T-helper 1 cell treated with Interleukin-12 subunit alpha and Interleukin-12 subunit beta and Interleukin-4 antibody, amounts not matched to agents 30 μg/mL and 1 μg/mL, for 36 hours (primary cell): ENCODE results near the gene TMED10.

Experiments used
- H3K27ac Mint-ChIP-seq: one replicate; pipeline ENCODE4 v1.8.0; 2021; ENCODE audit warnings: mild to moderate bottlenecking, mixed read lengths
- H3K27me3 Mint-ChIP-seq: one replicate; pipeline ENCODE4 v1.8.0; 2021; ENCODE audit warnings: low read depth, mixed read lengths
- H3K36me3 Mint-ChIP-seq: one replicate; pipeline ENCODE4 v1.8.0; 2021; ENCODE audit warnings: low read depth, mixed read lengths
- H3K4me1 Mint-ChIP-seq: one replicate; pipeline ENCODE4 v1.8.0; 2021; ENCODE audit warnings: low read depth, mixed read lengths
- H3K4me3 Mint-ChIP-seq: one replicate; pipeline ENCODE4 v1.8.0; 2021; ENCODE audit warnings: mild to moderate bottlenecking, moderate library complexity, mixed read lengths
- H3K9me3 Mint-ChIP-seq: one replicate; pipeline ENCODE4 v1.8.0; 2021; ENCODE audit warnings: mixed read lengths

TMED10 gene

DNA sequence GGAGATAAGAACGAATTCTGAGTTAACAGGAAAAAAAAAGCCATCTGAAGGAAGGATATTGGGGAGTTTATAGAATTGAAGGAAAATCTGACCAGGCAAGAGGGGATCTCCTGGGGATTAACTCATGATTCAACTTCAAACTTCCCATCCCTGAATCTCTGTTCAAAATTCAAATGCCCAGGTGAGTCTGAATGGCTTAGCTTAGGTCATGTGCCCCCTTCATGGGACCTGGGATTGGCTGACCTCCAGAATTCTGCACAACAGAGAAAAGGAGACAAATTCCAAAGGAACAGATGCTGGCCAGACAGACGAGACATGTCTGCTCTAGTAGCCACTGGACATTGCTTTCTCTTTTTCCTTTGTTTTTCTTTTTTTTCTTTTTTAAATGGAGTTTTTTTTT, 26.2 kb upstream of the TMED10 start:
- no peak overlapping the region for H3K4me3 Mint-ChIP-seq

DNA sequence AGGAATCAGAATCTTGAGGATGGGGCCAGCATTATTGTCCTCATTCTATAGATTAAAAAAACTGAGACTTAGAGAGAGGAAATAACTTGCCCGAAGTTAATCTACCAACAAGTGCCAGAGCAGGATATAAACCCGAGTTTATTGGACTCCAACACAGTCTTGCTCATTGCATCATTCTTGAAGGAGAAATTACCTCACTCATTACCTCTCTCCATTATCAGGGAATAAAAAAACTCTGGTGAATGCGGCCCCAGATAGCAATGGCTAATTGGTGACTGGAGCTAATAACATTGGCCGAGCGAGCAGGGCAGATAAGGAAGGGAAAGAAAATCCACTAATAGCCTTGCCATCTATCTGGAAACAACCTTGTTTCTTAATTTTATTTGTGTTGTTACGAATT, 24.7 kb upstream of the TMED10 start:
- Mint-ChIP-seq H3K27me3 (peaks cover 7% of the 10 kb centered on the region), H3K27ac (no peak overlapping the region), H3K4me1 (peaks cover 20% of the 10 kb centered on the region), H3K36me3 (no peaks in the 10 kb centered on the region), H3K4me3 (no peak overlapping the region), H3K9me3 (no peaks in the 10 kb centered on the region)

More for the DNA sequence above, 26.2 kb upstream of the TMED10 start:
- Mint-ChIP-seq H3K9me3 (no peaks in the 10 kb centered on the region), H3K27ac (no peak overlapping the region), H3K36me3 (no peaks in the 10 kb centered on the region), H3K4me1 (peaks cover 24% of the 10 kb centered on the region), H3K27me3 (peaks cover 7% of the 10 kb centered on the region)

DNA sequence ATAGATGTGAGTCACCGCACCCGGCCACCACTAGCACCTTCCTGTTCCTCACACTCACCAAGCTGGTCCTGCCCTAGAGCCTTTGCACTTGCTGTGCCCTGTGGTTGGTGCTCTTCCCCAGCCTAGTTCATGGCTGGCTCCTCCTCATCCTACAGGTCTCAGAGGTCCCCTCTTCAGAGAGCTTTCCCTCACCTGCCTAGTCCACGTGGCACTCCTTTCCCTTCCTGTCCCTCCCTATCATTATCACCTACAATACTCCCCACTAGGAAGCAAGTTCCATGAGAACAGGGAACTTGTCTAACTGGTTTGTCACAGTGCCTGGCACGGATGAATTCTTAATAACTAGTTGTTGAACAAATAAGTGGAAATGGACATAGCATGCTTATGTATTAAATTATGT, 24.0 kb upstream of the TMED10 start:
- Mint-ChIP-seq H3K27me3 (peaks cover 7% of the 10 kb centered on the region), H3K36me3 (no peaks in the 10 kb centered on the region), H3K9me3 (no peaks in the 10 kb centered on the region), H3K4me3 (no peak overlapping the region), H3K4me1 (peaks cover 14% of the 10 kb centered on the region), H3K27ac (no peak overlapping the region)

DNA sequence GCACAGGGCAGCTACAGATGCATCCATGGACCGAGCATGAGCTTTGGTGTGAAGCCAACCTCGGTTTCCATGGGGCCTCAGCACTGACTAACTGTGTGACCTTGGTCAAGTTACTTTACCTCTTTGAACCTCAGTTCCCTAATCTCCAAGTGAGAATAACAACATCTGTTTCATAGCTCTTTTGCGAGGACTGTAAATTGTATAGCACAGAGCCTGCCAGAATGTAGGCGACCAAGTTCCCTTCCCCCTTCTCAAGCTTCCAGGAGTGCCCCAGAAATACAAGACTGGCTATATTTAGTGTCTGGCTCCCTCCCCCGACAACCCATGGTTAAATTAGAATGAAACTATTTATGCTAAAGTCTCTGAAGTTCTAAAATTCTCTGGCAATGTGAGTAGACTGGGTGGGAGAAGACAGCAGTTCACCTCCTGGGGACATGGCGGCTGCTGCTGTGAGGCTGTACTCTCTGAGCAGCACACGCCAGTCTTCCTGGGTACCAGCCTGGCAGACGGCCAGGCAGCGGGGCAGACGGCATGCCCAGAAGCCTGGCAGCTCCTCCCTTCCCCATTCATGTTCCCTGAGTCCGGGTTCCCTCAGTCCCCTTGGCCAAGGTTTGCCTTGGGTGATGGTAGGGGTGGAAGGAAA, 22.0 kb upstream of the TMED10 start:
- Mint-ChIP-seq H3K36me3 (no peaks in the 10 kb centered on the region), H3K27ac (no peak overlapping the region), H3K4me3 (no peak overlapping the region), H3K4me1 (peaks cover 5% of the 10 kb centered on the region), H3K9me3 (no peaks in the 10 kb centered on the region), H3K27me3 (peaks cover 7% of the 10 kb centered on the region)

DNA sequence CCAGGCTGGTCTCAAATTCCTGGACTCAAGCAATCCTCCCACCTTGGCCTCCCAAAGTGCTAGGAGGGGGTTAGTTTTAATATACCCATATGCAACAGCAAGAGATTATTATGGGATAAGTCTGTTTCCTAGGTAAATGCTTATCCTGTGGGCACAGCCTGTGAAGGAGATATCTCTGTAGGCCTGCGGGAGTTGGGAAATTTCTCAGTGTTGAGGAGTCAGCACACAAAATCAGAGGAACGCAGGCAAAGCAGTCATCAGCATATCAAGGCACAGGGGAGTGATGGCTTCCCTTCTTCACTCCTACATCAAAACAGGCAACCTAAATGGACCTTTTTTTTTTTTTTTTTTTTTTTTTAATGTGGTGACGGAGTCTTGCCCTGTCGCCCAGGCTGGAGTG, 20.9 kb upstream of the TMED10 start:
- H3K36me3 Mint-ChIP-seq, result no peaks in the 10 kb centered on the region
- no peak overlapping the region for H3K27ac Mint-ChIP-seq
- H3K9me3 Mint-ChIP-seq, result no peaks in the 10 kb centered on the region
- H3K4me3 Mint-ChIP-seq, result no peak overlapping the region
- peaks cover 7% of the 10 kb centered on the region for H3K27me3 Mint-ChIP-seq
- H3K4me1 Mint-ChIP-seq, result peaks cover 4% of the 10 kb centered on the region

DNA sequence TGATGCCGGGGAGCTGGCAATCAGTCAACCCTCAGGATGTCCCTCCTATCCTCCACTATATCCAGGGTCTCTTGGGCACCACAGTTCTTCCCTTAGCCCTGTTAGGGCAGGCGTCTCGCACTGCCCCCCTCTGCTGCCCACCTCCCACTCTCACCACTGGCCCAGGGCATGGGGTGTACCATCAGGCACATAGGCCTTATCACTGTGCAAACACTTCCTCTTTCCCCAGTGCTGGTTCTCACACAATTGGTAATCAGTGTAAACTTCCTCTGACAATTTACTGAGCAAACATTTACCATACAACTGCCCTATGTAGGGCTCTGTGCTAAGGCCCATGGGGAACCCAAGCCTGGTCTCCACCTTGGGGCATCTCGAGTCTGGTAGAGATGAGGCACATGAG, 20.1 kb upstream of the TMED10 start:
- no peak overlapping the region for H3K4me3 Mint-ChIP-seq
- H3K9me3 Mint-ChIP-seq, result no peaks in the 10 kb centered on the region
- H3K4me1 Mint-ChIP-seq, result peaks cover 4% of the 10 kb centered on the region
- peaks cover 7% of the 10 kb centered on the region for H3K27me3 Mint-ChIP-seq
- H3K36me3 Mint-ChIP-seq, result no peaks in the 10 kb centered on the region
- H3K27ac Mint-ChIP-seq, result no peak overlapping the region

DNA sequence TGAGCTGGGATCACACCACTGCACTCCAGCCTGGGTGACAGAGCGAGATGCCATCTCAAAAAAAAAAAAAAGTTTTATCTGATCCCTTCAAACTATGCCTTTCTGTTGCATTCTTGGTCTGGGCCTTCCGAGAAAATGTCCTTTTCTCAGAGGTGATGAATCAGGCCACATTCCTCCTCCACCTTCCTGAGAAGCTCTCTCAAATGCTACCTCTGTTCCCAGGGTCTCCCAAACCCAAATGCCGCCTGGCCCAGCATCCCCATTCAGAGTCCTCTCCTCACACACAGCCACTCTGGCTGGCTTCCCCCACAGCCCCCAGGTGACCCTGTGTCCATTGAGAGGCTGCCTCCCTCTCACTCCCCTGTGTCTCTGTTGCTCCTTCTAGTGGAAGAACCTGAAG, 19.7 kb upstream of the TMED10 start:
- Mint-ChIP-seq H3K9me3 (no peaks in the 10 kb centered on the region), H3K4me1 (peaks cover 4% of the 10 kb centered on the region), H3K27ac (no peak overlapping the region), H3K36me3 (no peaks in the 10 kb centered on the region), H3K4me3 (no peak overlapping the region), H3K27me3 (peaks cover 7% of the 10 kb centered on the region)

DNA sequence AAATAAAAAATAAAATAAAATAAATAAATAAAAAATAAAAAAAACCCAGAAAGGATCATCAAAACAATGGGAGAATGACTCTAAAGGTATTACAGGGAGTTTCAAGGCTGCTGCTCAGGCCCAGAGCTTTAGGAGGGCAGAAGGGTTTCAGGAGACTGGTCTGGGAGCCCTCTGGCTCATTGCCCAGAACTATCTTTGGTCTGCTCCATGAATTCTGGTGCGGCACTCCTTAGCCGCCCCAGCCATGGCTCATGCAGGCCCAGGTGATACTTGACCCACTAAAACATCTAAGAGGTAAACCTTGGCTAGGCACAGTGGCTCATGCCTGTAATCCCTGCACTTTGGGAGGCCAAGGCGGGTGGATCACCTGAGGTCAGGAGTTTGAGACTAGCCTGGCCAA, 14.7 kb upstream of the TMED10 start:
- Mint-ChIP-seq H3K4me1 (no peaks in the 10 kb centered on the region), H3K9me3 (no peaks in the 10 kb centered on the region), H3K27me3 (peaks cover 22% of the 10 kb centered on the region), H3K27ac (no peak overlapping the region), H3K36me3 (no peaks in the 10 kb centered on the region), H3K4me3 (no peak overlapping the region)

DNA sequence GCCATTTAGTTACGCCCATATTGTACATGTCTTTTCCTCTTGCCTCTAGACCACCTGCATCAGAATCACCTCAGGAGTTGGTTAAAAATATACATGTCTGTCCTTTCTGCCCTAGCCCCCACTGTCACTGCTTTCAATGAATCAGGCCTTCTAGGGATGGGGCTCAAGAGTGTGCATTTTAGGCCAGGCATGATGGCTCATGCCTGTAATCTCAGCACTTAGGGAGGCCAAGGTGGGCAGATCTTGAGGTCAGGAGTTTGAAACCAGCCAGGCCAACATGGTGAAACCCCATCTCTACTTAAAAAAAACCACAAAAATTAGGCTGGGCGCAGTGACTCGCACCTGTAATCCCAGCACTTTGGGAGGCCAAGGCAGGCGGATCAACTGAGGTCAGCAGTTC, 13.6 kb upstream of the TMED10 start:
- Mint-ChIP-seq H3K27me3 (peaks cover 22% of the 10 kb centered on the region), H3K9me3 (no peaks in the 10 kb centered on the region), H3K4me3 (no peak overlapping the region), H3K4me1 (no peaks in the 10 kb centered on the region), H3K36me3 (no peaks in the 10 kb centered on the region), H3K27ac (no peak overlapping the region)

DNA sequence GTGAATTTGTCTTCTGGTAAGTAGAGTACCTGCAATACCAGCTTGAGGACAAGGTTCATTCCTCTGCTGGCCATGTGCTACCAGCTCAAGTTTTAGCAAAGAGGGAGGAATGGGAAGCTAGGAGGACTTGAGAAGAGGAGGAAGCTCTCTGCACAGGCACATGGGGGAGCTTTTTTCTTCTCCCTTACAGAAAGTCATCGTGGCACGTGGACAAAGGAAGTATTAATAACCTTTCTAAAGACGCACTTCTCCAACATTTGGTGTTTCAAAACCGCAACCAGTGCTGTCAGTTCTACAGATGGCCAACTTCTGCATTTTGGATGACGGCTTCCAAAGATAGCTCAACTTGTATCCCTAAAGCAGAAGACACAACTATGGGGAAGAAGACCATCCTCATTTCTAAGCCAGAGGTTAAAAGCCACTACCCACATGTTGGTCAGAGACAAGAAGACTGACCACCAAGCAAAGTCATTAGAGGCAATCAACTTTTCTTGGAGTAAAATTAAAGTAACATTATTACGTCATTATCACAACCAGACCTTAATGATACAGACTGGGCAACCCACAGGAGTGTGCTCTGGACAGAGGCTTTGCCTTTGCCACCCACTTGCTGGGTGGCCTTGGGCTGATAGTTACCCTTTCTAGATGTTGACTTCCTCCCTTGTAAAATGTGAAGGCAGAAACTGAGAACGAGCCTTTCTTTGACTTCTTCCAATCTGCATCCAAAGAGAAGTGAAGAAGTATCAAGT, 12.3 kb upstream of the TMED10 start:
- H3K4me3 Mint-ChIP-seq, result no peak overlapping the region
- H3K36me3 Mint-ChIP-seq, result no peaks in the 10 kb centered on the region
- no peaks in the 10 kb centered on the region for H3K9me3 Mint-ChIP-seq
- H3K27ac Mint-ChIP-seq, result no peak overlapping the region
- peaks cover 22% of the 10 kb centered on the region for H3K27me3 Mint-ChIP-seq
- no peaks in the 10 kb centered on the region for H3K4me1 Mint-ChIP-seq

DNA sequence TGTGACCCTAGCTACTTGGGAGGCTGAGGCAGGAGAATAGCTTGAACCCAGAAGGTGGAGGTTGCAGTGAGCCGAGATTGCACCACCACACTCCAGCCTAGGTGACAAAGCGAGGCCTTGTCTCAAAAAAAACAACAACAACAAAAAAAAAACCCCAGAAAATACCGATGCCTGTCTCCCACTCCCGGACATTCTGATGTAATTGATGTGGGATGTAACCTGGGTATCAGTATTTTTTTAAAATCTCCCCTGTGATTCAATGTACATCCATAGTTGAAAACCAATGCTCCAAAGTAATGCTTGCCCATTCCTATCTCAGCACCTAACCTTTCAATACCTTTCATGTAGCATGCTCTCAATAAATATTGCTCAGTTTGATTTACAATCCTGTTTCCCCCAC, 11.7 kb upstream of the TMED10 start:
- H3K36me3 Mint-ChIP-seq, result no peaks in the 10 kb centered on the region
- no peak overlapping the region for H3K27ac Mint-ChIP-seq
- H3K27me3 Mint-ChIP-seq, result peaks cover 22% of the 10 kb centered on the region
- H3K9me3 Mint-ChIP-seq, result no peaks in the 10 kb centered on the region
- no peaks in the 10 kb centered on the region for H3K4me1 Mint-ChIP-seq
- H3K4me3 Mint-ChIP-seq, result no peak overlapping the region

DNA sequence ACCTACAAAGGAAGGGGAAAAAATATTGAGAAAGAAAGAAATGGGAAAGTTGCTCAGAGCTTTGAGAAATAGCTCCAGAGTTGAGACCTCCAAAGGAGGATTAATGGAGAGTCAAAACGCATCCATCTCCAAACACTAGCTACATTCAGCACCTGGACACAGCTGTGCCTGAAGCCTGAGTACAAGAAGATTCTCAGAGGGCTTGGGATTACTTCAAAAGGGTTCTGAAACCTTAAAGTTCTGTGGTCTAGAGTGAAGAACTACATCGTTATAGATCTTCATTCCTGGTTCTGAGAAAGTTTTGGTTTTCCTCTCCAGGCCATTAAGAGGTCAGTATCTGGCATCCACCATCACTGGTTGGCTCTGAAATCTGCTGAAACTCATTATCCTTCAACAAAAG, 10.5 kb upstream of the TMED10 start:
- no peaks in the 10 kb centered on the region for H3K9me3 Mint-ChIP-seq
- no peaks in the 10 kb centered on the region for H3K4me1 Mint-ChIP-seq
- H3K27me3 Mint-ChIP-seq, result peaks cover 27% of the 10 kb centered on the region
- H3K4me3 Mint-ChIP-seq, result no peak overlapping the region
- no peaks in the 10 kb centered on the region for H3K36me3 Mint-ChIP-seq
- no peak overlapping the region for H3K27ac Mint-ChIP-seq

DNA sequence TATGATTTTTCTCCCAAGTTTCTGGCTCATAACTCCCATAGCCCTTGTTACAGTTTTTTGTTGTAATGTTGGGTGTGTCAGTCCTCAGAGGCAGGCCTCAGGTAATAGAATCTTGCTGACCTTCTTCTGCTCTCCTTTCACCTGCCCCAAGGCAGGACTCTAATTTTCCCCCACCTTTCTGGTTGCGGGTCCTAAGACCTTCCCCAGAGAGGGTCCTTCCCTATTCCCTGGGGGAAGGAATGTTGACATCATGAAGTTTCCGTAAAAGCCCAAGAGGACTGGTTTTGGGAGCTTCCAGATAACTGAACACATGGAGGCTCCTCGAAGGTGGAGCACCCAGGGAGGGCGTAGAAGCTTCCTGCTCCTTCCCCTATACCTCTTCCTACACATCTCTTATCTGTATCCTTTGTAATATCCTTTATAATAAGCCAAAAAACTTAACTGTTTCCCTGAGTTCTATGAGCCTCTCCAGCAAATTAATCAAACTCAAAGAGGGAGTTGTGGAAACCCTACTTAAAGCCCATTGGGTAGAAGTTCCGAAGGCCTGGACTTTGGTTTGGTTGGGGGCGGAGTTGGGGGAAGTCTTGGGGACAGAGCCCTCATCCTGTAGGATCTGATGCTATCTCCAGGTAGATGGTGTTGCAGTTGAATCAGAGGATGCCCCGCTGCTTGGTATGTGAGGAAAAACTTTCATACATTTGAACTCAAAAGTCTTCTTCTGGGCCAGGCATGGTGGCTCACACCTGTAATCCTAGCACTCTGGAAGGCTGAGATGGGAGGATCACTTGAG, 9.0 kb upstream of the TMED10 start:
- no peak overlapping the region for H3K4me3 Mint-ChIP-seq
- no peaks in the 10 kb centered on the region for H3K4me1 Mint-ChIP-seq
- H3K9me3 Mint-ChIP-seq, result no peaks in the 10 kb centered on the region
- no peaks in the 10 kb centered on the region for H3K36me3 Mint-ChIP-seq
- peaks cover 27% of the 10 kb centered on the region for H3K27me3 Mint-ChIP-seq
- no peak overlapping the region for H3K27ac Mint-ChIP-seq

DNA sequence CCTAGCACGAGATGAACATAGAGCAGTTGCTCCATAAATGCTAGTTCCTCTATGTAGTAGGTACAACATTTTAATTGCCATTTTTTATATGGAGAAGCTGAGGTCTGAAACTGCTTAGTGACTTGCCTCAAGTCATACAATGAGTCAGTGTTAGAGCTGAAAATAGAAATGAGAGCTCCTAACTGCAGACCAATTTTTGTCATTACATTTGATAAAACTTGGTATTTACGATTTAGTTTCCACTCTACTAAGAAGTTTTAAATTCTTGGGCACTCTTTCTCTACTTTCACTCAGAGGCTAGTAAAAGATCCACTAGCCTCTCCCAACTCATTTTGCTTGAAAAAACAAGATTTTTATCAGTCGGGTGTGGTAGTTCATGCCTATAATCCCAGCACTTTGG, 8.1 kb upstream of the TMED10 start:
- Mint-ChIP-seq H3K36me3 (no peaks in the 10 kb centered on the region), H3K4me1 (no peaks in the 10 kb centered on the region), H3K27me3 (peaks cover 28% of the 10 kb centered on the region), H3K4me3 (no peak overlapping the region), H3K9me3 (no peaks in the 10 kb centered on the region), H3K27ac (no peak overlapping the region)

DNA sequence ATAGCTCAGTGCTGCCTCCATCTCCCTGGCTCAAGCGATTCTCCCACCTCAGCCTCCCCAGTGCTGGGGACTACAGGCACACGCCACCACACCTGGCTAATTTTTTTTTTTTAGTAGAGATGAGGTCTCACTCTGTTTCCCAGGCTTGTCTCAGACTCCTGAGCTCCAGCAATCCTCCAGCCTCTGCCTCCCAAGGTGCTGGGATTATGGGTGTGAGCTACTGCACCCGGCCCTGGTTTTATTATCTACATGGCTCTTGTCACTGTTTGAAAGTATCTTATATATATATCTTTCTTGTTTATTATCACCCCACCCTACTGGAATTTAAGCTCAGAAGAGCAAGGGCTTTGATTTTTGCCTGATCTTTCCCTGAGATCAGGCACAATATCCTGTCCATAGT, 7.6 kb upstream of the TMED10 start:
- Mint-ChIP-seq H3K9me3 (no peaks in the 10 kb centered on the region), H3K4me1 (no peaks in the 10 kb centered on the region), H3K4me3 (no peak overlapping the region), H3K36me3 (no peaks in the 10 kb centered on the region), H3K27me3 (peaks cover 24% of the 10 kb centered on the region), H3K27ac (no peak overlapping the region)
